ENCODE results near the gene NKIRAS2. TPM values are rescaled to one million over a fixed set of nuclear protein-coding genes. Genes with fewer than 3 reads are reported as not detected.

NKIRAS2 gene
- polyA plus RNA-seq, 1 donor (not counting 4 experiments of a cell fraction or from before 2014, with no cell fraction given) = 26.3 TPM

GRCh38 chr17:42042598-42043319 is 22.9 kb downstream of the NKIRAS2 start:
- TF ChIP-seq CTCF (optimal IDR thresholded peaks at IDR 0.05 in 1 of 3, IDR thresholded peaks at IDR 0.05 in 1 of 3, conservative IDR thresholded peaks at IDR 0.05 in 1 of 3; ENCODE audit: extremely low read depth in 1 of 3, insufficient read depth in 2 of 3, low read length in 3 of 3) = no peak
- TF ChIP-seq EZH2 (IDR thresholded peaks at IDR 0.05; ENCODE audit: low read length) = no peak
- Histone ChIP-seq H2AFZ (ENCODE audit: control insufficient read depth, low read length) (no peak overlapping the region), H3K27me3 (ENCODE audit: control insufficient read depth, extremely low read depth, insufficient read depth, low read length) (no peaks in the 10 kb centered on the region), H3K9me3 (ENCODE audit: control insufficient read depth, low read depth, low read length) (no peaks in the 10 kb centered on the region), H3K4me1 (ENCODE audit: control insufficient read depth, extremely low read depth, insufficient read depth, low read length) (no peaks in the 10 kb centered on the region), H3K9me1 (ENCODE audit: control insufficient read depth, extremely low read depth, insufficient read depth, low read length) (no peaks in the 10 kb centered on the region), H3K9ac (ENCODE audit: control insufficient read depth, extremely low read depth, insufficient read depth, low read length) (no peak overlapping the region), H3K79me2 (ENCODE audit: control insufficient read depth, insufficient read depth, low read length) (no peaks in the 10 kb centered on the region), H3K4me3 (ENCODE audit: control insufficient read depth in 2 of 3, extremely low read depth in 1 of 3, insufficient read depth in 2 of 3, low read depth in 1 of 3, low read length in 3 of 3) (no peak overlapping the region), H3K4me2 (ENCODE audit: control insufficient read depth, extremely low read depth, insufficient read depth, low read depth, low read length) (no peak overlapping the region), H4K20me1 (ENCODE audit: control insufficient read depth, extremely low read depth, insufficient read depth, low read length) (no peaks in the 10 kb centered on the region), H3K27ac (ENCODE audit: control insufficient read depth, insufficient read depth, low read length) (no peak overlapping the region), H3K36me3 (ENCODE audit: control insufficient read depth in 2 of 2, extremely low read depth in 1 of 2, insufficient read depth in 2 of 2, low read length in 2 of 2) (no peaks in the 10 kb centered on the region)
- no peak for FAIRE-seq
- dilution Hi-C loops (cut with MboI; ENCODE audit: extremely low pct_ligation_motif_present, low sequenced_read_pairs) = no loop called here
- no peak for DNase-seq (ENCODE audit: low read depth, low spot score)

GRCh38 chr17:42045719-42046118 is 25.8 kb downstream of the NKIRAS2 start:
- Histone ChIP-seq H3K27me3 (ENCODE audit: control insufficient read depth, extremely low read depth, insufficient read depth, low read length) (peaks cover 12% of the 10 kb centered on the region), H3K4me3 (ENCODE audit: control insufficient read depth in 2 of 3, extremely low read depth in 1 of 3, insufficient read depth in 2 of 3, low read depth in 1 of 3, low read length in 3 of 3) (no peak overlapping the region), H3K9ac (ENCODE audit: control insufficient read depth, extremely low read depth, insufficient read depth, low read length) (no peak overlapping the region), H3K4me2 (ENCODE audit: control insufficient read depth, extremely low read depth, insufficient read depth, low read depth, low read length) (no peak overlapping the region), H2AFZ (ENCODE audit: control insufficient read depth, low read length) (no peak overlapping the region), H4K20me1 (ENCODE audit: control insufficient read depth, extremely low read depth, insufficient read depth, low read length) (no peaks in the 10 kb centered on the region), H3K4me1 (ENCODE audit: control insufficient read depth, extremely low read depth, insufficient read depth, low read length) (peaks cover 6% of the 10 kb centered on the region), H3K27ac (ENCODE audit: control insufficient read depth, insufficient read depth, low read length) (no peak overlapping the region), H3K36me3 (ENCODE audit: control insufficient read depth in 2 of 2, extremely low read depth in 1 of 2, insufficient read depth in 2 of 2, low read length in 2 of 2) (no peaks in the 10 kb centered on the region), H3K79me2 (ENCODE audit: control insufficient read depth, insufficient read depth, low read length) (no peaks in the 10 kb centered on the region), H3K9me1 (ENCODE audit: control insufficient read depth, extremely low read depth, insufficient read depth, low read length) (no peaks in the 10 kb centered on the region), H3K9me3 (ENCODE audit: control insufficient read depth, low read depth, low read length) (no peaks in the 10 kb centered on the region)
- FAIRE-seq (no peak), DNase-seq (ENCODE audit: low read depth, low spot score) (no peak)
- dilution Hi-C loops (cut with MboI; ENCODE audit: extremely low pct_ligation_motif_present, low sequenced_read_pairs) = no loop called here
- TF ChIP-seq CTCF (optimal IDR thresholded peaks at IDR 0.05 in 1 of 3, IDR thresholded peaks at IDR 0.05 in 1 of 3, conservative IDR thresholded peaks at IDR 0.05 in 1 of 3; ENCODE audit: extremely low read depth in 1 of 3, insufficient read depth in 2 of 3, low read length in 3 of 3) (no peak), EZH2 (IDR thresholded peaks at IDR 0.05; ENCODE audit: low read length) (no peak)
